Tibial nerve (tissue), 4 donors: Measurements from ENCODE around the gene ZNF688.

Source experiments
- EP300 ChIP-seq, 2 donors: sonication (generic); formaldehyde crosslinking; IDR thresholded peaks; one replicate each; pipeline ENCODE4 v1.6.1; 2017; ENCODE audit warnings: antibody characterized with exemption in 2 of 2, mild to moderate bottlenecking in 1 of 2
- POLR2A ChIP-seq, 2 donors: fragments of 450-650 bp; IDR thresholded peaks; one replicate each; pipeline ENCODE4 v1.6.1; 2017; ENCODE audit warnings: antibody characterized with exemption in 2 of 2, mild to moderate bottlenecking in 2 of 2, moderate library complexity in 2 of 2
- TF ChIP-seq, protein P1 (sequence below), 5 experiments: fragments of 200-600 bp in 3 of 5; fragments of 450-650 bp in 2 of 5; sonication (generic) in 3 of 5; IDR thresholded peaks; one replicate each; pipeline ENCODE4 v1.5.1; 2016 to 2019; ENCODE audit warnings: antibody characterized with exemption in 5 of 5, mild to moderate bottlenecking in 3 of 5, moderate library complexity in 2 of 5

DNA sequence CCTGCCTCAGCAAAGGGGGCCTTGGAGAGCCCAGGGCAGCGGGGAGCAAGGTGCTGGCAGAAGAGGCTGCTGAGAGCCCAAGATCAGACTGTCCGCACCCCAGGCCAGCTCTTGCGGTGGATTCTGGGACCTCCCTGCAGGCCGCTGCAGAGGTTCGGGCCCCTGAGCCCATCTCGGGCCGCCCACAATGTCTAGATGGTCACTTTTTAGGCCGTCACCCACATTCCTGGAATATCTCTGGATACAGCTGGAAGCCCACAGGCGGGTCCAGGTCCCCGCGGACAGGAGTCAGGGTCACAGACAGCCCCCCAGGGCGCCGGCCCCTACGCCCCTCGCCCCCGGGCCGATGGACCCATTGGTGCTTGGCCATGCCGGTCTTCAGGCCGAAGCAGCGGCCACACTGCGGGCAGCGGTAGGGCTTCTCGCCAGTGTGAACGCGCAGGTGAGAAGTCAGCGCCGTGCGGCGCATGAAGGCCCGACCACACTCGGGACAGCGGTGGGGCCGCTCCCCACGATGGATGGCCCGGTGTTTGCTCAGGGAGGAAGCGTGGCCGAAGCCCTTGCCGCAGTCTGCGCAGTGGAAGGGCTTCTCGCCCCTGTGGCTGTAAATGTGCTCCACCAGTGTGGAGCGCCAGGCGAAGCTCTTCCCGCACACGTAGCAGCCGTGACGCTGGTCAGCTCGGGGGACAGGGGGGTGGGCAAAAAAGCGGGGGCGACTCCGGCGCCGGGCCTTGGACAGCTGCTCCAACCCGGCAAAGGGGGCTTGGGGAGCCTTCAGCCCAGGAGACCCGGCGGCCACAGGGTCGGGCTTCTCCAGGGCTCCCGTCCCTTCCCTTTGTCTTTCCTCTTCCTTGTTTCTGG is 39.0 kb downstream of the ZNF688 start:
- TF ChIP-seq, protein P1, sequence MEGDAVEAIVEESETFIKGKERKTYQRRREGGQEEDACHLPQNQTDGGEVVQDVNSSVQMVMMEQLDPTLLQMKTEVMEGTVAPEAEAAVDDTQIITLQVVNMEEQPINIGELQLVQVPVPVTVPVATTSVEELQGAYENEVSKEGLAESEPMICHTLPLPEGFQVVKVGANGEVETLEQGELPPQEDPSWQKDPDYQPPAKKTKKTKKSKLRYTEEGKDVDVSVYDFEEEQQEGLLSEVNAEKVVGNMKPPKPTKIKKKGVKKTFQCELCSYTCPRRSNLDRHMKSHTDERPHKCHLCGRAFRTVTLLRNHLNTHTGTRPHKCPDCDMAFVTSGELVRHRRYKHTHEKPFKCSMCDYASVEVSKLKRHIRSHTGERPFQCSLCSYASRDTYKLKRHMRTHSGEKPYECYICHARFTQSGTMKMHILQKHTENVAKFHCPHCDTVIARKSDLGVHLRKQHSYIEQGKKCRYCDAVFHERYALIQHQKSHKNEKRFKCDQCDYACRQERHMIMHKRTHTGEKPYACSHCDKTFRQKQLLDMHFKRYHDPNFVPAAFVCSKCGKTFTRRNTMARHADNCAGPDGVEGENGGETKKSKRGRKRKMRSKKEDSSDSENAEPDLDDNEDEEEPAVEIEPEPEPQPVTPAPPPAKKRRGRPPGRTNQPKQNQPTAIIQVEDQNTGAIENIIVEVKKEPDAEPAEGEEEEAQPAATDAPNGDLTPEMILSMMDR (IDR thresholded peaks at IDR 0.05) = no peak
- TF ChIP-seq POLR2A (IDR thresholded peaks at IDR 0.05) (no peak), EP300 (IDR thresholded peaks at IDR 0.05) (no peak)
